Rectal smooth muscle tissue (tissue), 1 donor: Measurements from ENCODE around the gene NEK10.

Source experiments
- H3K27ac ChIP-seq: one replicate; pipeline ENCODE4 v1.7.0; 2013; ENCODE audit warnings: low read depth, low read length, inconsistent platforms
- H3K27me3 ChIP-seq: one replicate; pipeline ENCODE4 v1.7.0; 2013; ENCODE audit warnings: low read length; ENCODE audit not compliant: control insufficient read depth, insufficient read depth
- H3K36me3 ChIP-seq: one replicate; pipeline ENCODE4 v1.7.0; 2013; ENCODE audit warnings: low read length; ENCODE audit not compliant: control insufficient read depth, insufficient read depth
- H3K4me1 ChIP-seq: one replicate; pipeline ENCODE4 v1.7.0; 2013; ENCODE audit warnings: low read length; ENCODE audit not compliant: control insufficient read depth, insufficient read depth
- H3K4me3 ChIP-seq: one replicate; pipeline ENCODE4 v1.7.0; 2013; ENCODE audit warnings: low read length
- H3K9ac ChIP-seq: one replicate; pipeline ENCODE4 v1.7.0; 2013; ENCODE audit warnings: low read length

Gene NEK10

DNA sequence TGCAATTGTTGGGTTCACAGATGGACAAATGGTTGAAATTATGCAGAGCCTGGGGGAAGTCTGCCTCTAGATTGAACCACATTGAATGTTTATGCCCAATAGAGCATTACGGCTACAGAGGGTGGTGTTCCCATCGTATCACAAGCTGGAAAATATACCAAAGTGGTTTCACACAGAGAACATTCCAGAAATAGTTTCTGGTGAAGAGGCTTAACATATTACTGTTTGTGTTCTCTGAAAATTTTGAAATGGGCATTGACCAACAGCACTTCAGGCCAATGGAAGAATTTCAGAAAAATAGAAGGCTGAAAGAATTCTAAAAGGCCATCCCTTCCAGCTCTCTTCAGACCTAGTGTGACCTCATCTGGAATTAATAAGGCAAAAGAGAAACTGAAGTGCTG, 203.9 kb downstream of the NEK10 start:
- no peak overlapping the region for H3K9ac ChIP-seq
- no peaks in the 10 kb centered on the region for H3K27me3 ChIP-seq
- no peaks in the 10 kb centered on the region for H3K4me1 ChIP-seq
- no peaks in the 10 kb centered on the region for H3K36me3 ChIP-seq
- no peak overlapping the region for H3K27ac ChIP-seq
- no peak overlapping the region for H3K4me3 ChIP-seq

DNA sequence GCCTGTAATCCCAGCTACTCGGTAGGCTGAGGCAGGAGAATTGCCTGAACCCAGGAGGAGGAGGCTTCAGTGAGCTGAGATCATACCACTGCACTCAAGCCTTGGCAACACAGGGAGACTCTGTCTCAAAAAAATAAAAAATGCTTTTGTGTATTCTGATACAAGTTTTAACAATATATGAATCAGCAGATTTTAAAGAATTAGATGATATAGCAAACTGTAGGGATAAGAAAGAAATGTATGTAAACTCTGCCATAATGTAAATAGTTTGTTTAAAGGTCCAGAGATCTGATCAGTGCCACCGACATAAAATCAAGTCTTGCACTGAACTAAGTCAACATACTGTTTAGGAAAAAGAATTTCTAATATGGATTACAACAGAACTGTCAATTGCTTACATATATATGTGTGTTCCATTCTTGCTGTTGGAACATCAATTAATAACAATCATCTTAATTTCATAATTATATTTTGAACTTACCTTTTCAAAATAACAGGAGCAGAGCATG, 208.3 kb downstream of the NEK10 start:
- no peak overlapping the region for H3K9ac ChIP-seq
- no peaks in the 10 kb centered on the region for H3K27me3 ChIP-seq
- H3K4me3 ChIP-seq: no peak overlapping the region
- H3K36me3 ChIP-seq: no peaks in the 10 kb centered on the region
- H3K4me1 ChIP-seq: no peaks in the 10 kb centered on the region
- no peak overlapping the region for H3K27ac ChIP-seq

DNA sequence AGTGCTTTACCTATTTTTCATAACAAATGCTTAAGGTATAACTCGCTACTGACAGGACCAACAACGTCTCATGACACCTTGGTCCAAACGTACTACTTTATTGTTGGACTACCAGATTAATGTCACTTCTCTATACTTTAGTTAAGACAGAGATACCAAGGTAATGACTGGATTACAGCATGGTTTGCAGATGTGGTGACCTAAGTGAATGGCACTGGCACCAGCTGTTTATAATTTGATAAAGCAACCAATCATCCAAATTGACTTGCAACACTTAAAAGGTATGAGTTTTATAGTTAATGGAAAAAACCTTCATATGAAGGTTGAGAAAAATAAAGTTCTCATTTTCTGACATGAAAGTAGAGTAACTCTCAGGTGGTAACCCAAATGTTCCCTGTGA, 209.0 kb downstream of the NEK10 start:
- Histone ChIP-seq H3K27me3 (no peaks in the 10 kb centered on the region), H3K9ac (no peak overlapping the region), H3K4me3 (no peak overlapping the region), H3K27ac (no peak overlapping the region), H3K36me3 (no peaks in the 10 kb centered on the region), H3K4me1 (no peaks in the 10 kb centered on the region)

DNA sequence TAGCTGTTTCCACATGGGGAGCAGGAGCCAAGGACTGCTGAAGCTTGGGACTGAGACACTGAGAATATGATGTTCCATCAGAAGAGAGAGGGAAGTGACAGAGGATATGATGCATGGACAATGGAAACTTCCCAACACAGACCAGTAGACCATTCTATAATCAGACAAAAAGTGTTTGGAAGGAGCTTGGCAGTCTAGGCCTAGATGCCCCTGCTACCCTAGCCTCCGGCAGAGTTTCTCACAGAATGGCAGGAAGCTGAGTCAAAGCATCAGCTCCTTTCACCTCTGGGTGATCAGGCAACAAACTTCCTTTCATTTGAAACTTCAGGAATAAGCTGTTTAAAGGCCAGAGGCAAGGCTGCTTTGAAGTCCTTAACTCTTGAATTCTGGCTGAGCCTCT, 222.0 kb downstream of the NEK10 start:
- Histone ChIP-seq H3K27ac (no peak overlapping the region), H3K9ac (no peak overlapping the region), H3K36me3 (no peaks in the 10 kb centered on the region), H3K27me3 (no peaks in the 10 kb centered on the region), H3K4me1 (no peaks in the 10 kb centered on the region), H3K4me3 (no peak overlapping the region)

DNA sequence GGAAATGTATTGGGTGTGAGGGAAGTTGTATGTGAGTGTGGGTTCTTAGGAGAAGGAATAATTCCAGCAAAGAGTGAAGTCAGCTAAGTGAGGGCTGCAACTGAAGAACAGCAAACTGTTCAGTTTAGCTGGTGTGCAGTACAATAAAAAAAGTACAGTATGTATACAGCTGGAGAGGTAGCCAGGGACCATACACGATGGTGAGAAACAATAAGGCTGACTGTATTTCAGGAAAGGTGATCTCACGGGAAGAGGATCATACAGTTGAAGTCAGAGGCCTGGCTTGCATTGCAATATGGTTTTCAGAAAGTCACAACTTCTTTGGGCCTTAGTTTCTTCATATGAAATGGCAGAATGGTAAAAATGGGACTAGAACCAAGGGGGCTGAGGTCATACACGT, 222.4 kb downstream of the NEK10 start:
- Histone ChIP-seq H3K36me3 (no peaks in the 10 kb centered on the region), H3K27me3 (no peaks in the 10 kb centered on the region), H3K4me3 (no peak overlapping the region), H3K9ac (no peak overlapping the region), H3K27ac (no peak overlapping the region), H3K4me1 (no peaks in the 10 kb centered on the region)

DNA sequence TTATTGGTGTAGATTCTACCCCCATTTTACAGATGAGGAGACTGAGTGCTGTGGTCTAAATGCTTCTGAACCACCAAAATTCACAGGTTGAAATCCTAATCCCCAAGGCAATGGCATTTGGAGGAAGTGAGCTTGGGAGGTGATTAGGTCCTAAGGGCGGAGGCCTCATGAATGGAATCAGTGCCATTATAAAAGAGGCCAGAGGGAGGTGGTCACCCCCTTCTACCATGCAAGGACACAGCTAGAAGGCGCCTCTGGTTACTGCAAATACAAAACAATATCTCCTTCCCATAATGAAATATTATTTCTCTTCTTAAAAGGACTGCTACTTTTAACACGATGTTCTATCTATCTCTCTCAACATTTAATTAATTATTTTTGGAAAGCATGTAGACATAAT, 223.5 kb downstream of the NEK10 start:
- H3K4me3 ChIP-seq: no peak overlapping the region
- no peaks in the 10 kb centered on the region for H3K27me3 ChIP-seq
- no peak overlapping the region for H3K27ac ChIP-seq
- no peaks in the 10 kb centered on the region for H3K36me3 ChIP-seq
- no peaks in the 10 kb centered on the region for H3K4me1 ChIP-seq
- H3K9ac ChIP-seq: no peak overlapping the region

DNA sequence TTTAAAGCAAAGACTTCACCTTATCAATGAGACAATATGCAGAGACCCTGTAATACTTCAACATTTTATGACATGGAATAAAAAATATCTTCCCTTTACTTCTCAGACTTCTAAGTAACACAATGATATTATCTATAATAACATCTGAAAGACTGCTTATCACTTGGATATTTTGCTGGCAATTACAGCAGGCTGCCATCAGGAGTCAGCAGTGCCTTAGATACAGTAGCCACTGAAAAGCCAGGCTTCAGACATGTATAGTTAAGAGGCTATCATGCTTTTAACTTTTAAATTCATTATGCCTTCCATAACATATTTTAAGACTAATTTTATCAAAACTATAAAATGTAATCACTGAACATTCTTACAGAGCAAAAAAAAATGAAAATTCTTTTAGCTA, 227.5 kb downstream of the NEK10 start:
- H3K4me1 ChIP-seq: no peaks in the 10 kb centered on the region
- no peaks in the 10 kb centered on the region for H3K36me3 ChIP-seq
- no peak overlapping the region for H3K27ac ChIP-seq
- H3K4me3 ChIP-seq: no peak overlapping the region
- no peak overlapping the region for H3K9ac ChIP-seq
- H3K27me3 ChIP-seq: no peaks in the 10 kb centered on the region

DNA sequence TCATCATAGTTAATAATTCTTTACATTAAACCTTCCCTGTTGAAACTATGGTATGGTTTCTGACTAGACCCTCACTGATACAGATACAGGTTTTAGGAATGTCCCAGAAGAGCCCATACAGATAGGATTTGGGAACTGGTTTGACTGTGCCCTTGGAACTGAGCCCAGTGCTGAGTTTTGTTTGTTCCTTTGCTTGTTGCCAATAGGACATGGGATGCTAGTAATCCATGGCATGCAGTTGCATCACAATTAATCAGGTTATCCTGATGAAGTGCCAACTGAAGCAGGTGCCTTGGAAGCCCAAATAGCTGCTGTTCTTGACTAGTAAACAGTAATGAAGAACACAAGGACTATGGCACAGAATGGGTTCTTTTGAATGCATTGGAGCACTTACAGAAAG, 230.6 kb downstream of the NEK10 start:
- Histone ChIP-seq H3K4me1 (peaks cover 4% of the 10 kb centered on the region), H3K27me3 (no peaks in the 10 kb centered on the region), H3K27ac (no peak overlapping the region), H3K36me3 (no peaks in the 10 kb centered on the region), H3K9ac (no peak overlapping the region), H3K4me3 (no peak overlapping the region)

DNA sequence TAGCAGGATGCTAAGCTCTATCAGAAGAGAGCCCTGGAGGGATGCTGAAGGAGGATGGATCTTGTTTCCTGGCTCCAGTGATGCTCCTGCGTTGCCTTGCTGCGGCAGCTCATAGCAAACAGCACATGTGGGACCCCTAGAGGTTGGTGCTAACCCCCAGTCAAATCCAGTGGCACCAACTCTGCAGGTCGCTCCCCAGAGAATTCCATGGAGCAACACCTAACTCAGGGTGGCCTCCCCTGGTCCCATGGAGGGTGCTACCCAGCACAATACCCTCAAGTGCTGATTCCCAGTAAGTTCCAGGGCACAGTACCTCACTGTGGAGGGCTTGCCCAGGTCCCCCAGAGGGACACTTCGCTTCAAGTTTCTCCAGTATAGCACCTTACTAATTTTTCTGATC, 231.2 kb downstream of the NEK10 start:
- Histone ChIP-seq H3K4me3 (no peak overlapping the region), H3K27ac (no peak overlapping the region), H3K9ac (no peak overlapping the region), H3K4me1 (peaks cover 4% of the 10 kb centered on the region), H3K36me3 (no peaks in the 10 kb centered on the region), H3K27me3 (no peaks in the 10 kb centered on the region)

DNA sequence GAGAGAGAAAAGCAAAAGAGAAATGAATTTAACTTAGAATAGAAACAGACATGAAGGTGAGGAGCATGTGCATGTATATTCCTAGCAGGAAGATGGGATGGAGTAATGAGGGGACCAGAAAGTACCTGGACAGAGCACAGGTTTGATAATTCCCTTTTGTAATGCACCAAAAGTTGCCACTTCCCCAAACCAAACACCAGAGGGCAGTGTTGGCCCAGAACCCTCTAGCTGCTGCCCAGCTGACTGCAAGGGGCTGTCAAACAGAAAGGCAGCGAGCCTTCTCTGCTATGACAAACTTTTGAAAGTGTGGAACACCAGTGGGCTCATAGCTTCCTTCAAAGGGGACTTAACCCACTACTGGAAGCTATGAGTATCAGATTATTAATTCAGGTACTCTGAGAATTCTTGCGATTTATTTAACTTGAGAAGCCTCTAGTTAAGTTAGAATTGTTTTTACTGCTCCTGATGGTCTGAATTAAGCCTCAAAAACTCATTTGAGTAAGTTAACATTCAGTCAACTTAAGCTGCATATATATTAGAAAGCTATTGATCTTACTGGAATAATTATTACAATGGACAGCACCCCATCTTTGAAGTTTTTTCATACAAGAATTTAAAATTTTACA, 234.9 kb downstream of the NEK10 start:
- no peak overlapping the region for H3K9ac ChIP-seq
- no peaks in the 10 kb centered on the region for H3K27me3 ChIP-seq
- no peaks in the 10 kb centered on the region for H3K36me3 ChIP-seq
- H3K27ac ChIP-seq: no peak overlapping the region
- peaks cover 4% of the 10 kb centered on the region for H3K4me1 ChIP-seq
- no peak overlapping the region for H3K4me3 ChIP-seq

DNA sequence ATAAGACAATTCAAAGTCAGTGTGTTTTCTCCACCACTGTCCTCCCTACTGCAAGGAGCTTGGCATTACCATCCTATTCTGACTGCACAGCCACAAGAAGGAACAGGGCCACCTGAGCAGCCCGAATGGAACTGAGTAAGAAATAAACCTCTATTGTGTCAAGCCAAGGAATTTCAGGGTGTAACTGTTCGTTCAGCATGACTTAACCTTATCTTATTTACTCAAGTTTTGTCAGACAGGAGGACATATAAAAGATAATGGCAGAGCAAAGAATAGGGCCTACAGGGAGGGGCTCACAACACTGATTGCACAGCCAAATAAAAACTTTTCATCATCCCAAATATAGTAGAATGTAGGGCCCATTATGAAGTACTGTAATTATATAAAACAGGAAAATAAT, 236.1 kb downstream of the NEK10 start:
- Histone ChIP-seq H3K4me1 (peaks cover 4% of the 10 kb centered on the region), H3K9ac (no peak overlapping the region), H3K27ac (no peak overlapping the region), H3K4me3 (no peak overlapping the region), H3K27me3 (no peaks in the 10 kb centered on the region), H3K36me3 (no peaks in the 10 kb centered on the region)

DNA sequence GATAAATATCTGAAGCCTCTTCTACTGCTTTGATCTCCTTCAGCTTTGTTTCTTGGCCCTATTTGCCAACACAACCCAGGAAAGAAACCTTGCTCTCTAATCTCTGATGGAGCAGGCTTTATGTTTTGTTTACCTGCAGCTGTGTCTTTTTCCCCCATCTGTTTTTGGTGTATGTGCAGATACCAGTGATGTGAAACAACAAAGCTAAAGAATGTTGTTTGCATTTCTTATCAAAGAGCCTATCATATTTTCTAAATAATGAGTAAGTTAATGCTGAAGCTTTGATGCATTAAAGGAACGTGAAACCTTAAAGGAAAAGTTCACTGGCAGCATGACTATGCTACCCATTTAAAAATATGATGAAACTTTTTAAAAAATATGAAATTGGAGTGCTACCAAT, 238.4 kb downstream of the NEK10 start:
- Histone ChIP-seq H3K36me3 (no peaks in the 10 kb centered on the region), H3K4me3 (no peak overlapping the region), H3K27ac (no peak overlapping the region), H3K9ac (no peak overlapping the region), H3K27me3 (no peaks in the 10 kb centered on the region), H3K4me1 (peaks cover 4% of the 10 kb centered on the region)

DNA sequence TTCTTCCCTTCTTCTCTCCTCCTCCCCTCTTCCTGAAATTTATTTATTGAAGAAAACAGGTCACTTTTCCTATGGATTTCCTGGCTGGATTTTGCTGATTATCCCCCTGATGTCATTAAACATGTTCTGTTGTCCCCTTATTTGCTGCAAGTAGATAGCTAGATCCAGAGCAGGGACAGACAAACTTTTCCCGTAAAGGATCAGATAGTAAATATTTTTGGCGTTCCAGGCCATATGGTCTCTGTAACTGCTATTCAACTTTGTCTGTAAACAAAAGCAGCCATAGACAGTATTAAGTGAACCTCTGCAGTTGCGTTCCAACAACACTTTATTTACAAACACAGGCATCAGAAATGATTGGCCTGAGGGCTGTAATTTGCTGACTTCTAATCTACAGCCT, 241.3 kb downstream of the NEK10 start:
- no peaks in the 10 kb centered on the region for H3K36me3 ChIP-seq
- no peaks in the 10 kb centered on the region for H3K27me3 ChIP-seq
- no peak overlapping the region for H3K27ac ChIP-seq

More for the DNA sequence above, 241.3 kb downstream of the NEK10 start:
- H3K4me1 ChIP-seq: no peaks in the 10 kb centered on the region
- no peak overlapping the region for H3K9ac ChIP-seq
- H3K4me3 ChIP-seq: no peak overlapping the region
